Measurements from ENCODE around the gene OTOS. TPM values are rescaled to one million over a fixed set of nuclear protein-coding genes. Genes with fewer than 3 reads are reported as not detected.

Gene OTOS
- total and polyA plus RNA-seq, 2 of the 4 experiments (the other 2 are of a cell fraction) = 0.34 TPM; not detected in 1

DNA sequence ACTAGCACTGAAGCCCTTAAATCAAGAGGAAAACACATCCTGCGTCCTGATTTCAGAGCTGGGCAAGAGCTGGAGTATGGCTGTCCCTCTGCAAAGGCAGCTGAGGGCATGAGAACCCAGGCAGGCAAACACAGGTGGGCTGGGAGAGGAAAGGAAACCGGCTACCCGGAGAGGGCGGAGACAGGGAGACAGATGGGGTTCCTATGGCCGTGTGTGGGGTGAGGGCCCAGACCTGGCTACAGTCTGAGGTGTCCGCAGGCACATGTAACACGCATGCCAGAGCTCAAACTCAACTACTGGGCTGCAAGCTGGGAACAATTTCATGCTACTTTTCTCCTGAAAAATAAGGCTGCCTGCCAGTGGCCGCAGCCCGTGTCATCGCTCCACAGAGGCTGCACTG is 7.1 kb downstream of the OTOS start:
- Histone ChIP-seq H3K14ac (replicated peaks; ENCODE audit: low read depth, low read length) (no peak overlapping the region), H2AK5ac (ENCODE audit: low read depth, low read length) (no peak overlapping the region), H4K91ac (ENCODE audit: insufficient read depth, low read depth, low read length) (no peak overlapping the region), H2BK15ac (ENCODE audit: low read depth, low read length) (no peak overlapping the region), H3K4ac (ENCODE audit: low read depth, low read length) (no peak overlapping the region), H3K9me1 (ENCODE audit: insufficient read depth, low read length) (no peaks in the 10 kb centered on the region), H3K4me3 (ENCODE audit: insufficient read depth, low read depth, low read length) (no peak overlapping the region), H4K5ac (ENCODE audit: low read depth, low read length) (no peak overlapping the region), H3K56ac (ENCODE audit: extremely low read depth, insufficient read depth, low read length) (no peak overlapping the region), H3K79me1 (ENCODE audit: low read depth in 1 of 2, low read length in 2 of 2) (peaks cover 0 to 30% of the 10 kb centered on the region in 2 experiments; a peak in 3 of 4 replicates), H4K20me1 (ENCODE audit: insufficient read depth, low read length) (peaks cover 14% of the 10 kb centered on the region; the same call in 1 of the 2 replicates), H3K23ac (ENCODE audit: low read depth, low read length) (no peak overlapping the region), H3K4me1 (ENCODE audit: control insufficient read depth, insufficient read depth, low read length) (peaks cover 9% of the 10 kb centered on the region), H3K9me3 (ENCODE audit: control insufficient read depth, insufficient read depth, low read length) (no peaks in the 10 kb centered on the region), H2BK120ac (ENCODE audit: low read depth, low read length) (no peak overlapping the region), H3K27ac (ENCODE audit: insufficient read depth, low read length) (no peak overlapping the region), H4K8ac (ENCODE audit: low read depth in 2 of 2, low read length in 2 of 2) (no peak overlapping the region), H2BK20ac (ENCODE audit: low read depth, low read length) (no peak overlapping the region), H2AK9ac (replicated peaks; ENCODE audit: low read depth, low read length, poor library complexity) (no peak overlapping the region), H3K27me3 (ENCODE audit: control insufficient read depth, insufficient read depth, low read length) (no peaks in the 10 kb centered on the region), H3K36me3 (ENCODE audit: control insufficient read depth, insufficient read depth, low read length) (peaks cover 41% of the 10 kb centered on the region), H3K9ac (ENCODE audit: low read depth, low read length) (no peak overlapping the region), H3K4me2 (ENCODE audit: low read depth, low read length) (no peak overlapping the region), H3K18ac (ENCODE audit: low read depth, low read length) (no peak overlapping the region), H2BK5ac (ENCODE audit: low read depth, low read length, poor library complexity, severe bottlenecking) (no peak overlapping the region), H2AFZ (replicated peaks; ENCODE audit: low read length, poor library complexity) (no peak overlapping the region)
- TF ChIP-seq BHLHE40 (IDR thresholded peaks at IDR 0.05; ENCODE audit: low read depth, low read length) (no peak), RCOR1 (IDR thresholded peaks at IDR 0.05; ENCODE audit: insufficient replicate concordance, low read length) (no peak), RFX5 (IDR thresholded peaks at IDR 0.05; ENCODE audit: low read depth, low read length) (no peak), MAFK (IDR thresholded peaks at IDR 0.05; ENCODE audit: low read depth, low read length) (no peak), CEBPB (IDR thresholded peaks at IDR 0.05; ENCODE audit: low read depth, low read length) (no peak), RAD21 (IDR thresholded peaks at IDR 0.05; ENCODE audit: low read length) (no peak), SMC3 (IDR thresholded peaks at IDR 0.05; ENCODE audit: low read depth, low read length) (no peak), FOS (IDR thresholded peaks at IDR 0.05; ENCODE audit: low read depth, low read length) (no peak), CHD1 (IDR thresholded peaks at IDR 0.05; ENCODE audit: low read depth, low read length) (no peak), MAZ (IDR thresholded peaks at IDR 0.05; ENCODE audit: borderline replicate concordance, low read depth, low read length) (no peak), MXI1 (IDR thresholded peaks at IDR 0.05; ENCODE audit: borderline replicate concordance, low read depth, low read length) (no peak), NFE2L2 (IDR thresholded peaks at IDR 0.05; ENCODE audit: low read depth, low read length) (no peak), USF2 (IDR thresholded peaks at IDR 0.05; ENCODE audit: low read depth, low read length) (no peak), ELK1 (IDR thresholded peaks at IDR 0.05; ENCODE audit: borderline replicate concordance, low read depth, low read length) (no peak), POLR2A (IDR thresholded peaks at IDR 0.05; ENCODE audit: low read depth, low read length) (no peak)
- TF ChIP-seq, protein P1, sequence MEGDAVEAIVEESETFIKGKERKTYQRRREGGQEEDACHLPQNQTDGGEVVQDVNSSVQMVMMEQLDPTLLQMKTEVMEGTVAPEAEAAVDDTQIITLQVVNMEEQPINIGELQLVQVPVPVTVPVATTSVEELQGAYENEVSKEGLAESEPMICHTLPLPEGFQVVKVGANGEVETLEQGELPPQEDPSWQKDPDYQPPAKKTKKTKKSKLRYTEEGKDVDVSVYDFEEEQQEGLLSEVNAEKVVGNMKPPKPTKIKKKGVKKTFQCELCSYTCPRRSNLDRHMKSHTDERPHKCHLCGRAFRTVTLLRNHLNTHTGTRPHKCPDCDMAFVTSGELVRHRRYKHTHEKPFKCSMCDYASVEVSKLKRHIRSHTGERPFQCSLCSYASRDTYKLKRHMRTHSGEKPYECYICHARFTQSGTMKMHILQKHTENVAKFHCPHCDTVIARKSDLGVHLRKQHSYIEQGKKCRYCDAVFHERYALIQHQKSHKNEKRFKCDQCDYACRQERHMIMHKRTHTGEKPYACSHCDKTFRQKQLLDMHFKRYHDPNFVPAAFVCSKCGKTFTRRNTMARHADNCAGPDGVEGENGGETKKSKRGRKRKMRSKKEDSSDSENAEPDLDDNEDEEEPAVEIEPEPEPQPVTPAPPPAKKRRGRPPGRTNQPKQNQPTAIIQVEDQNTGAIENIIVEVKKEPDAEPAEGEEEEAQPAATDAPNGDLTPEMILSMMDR (conservative IDR thresholded peaks at IDR 0.05; ENCODE audit: low read depth, low read length) = no peak
- CTCF ChIA-PET = no interaction called here
- dilution Hi-C loops (cut with HindIII; ENCODE audit: low sequenced_read_pairs, unreplicated experiment) = no loop called here
- POLR2A ChIA-PET (ENCODE audit: unreplicated experiment) = no interaction called here
- intact Hi-C loops (cut with micrococcal nuclease) = no loop called here
- in situ Hi-C loops (cut with MboI; ENCODE audit: low sequenced_read_pairs) = loop anchor here (25.0 kb wide), 1 partner anchor 1096 kb away; no protein-coding TSS in a partner anchor
- 100% methylated on average over 4 of the region's 10 CpGs; no CpG with 5 or more reads in 1 of the 2 experiments for WGBS, 2 experiments (ENCODE audit: extremely low coverage in 2 of 2, insufficient read length in 1 of 2)
- BruUV-seq (replicated peaks) = no TSS peak
- ATAC-seq (ENCODE audit: low read depth) = no peak
- DNase-seq = no peak

Measured in IMR-90 (cell line).